ENCODE measurements around the gene ZNF407. TPM values are rescaled to one million over a fixed set of nuclear protein-coding genes. Genes with fewer than 3 reads are reported as not detected.

Gene ZNF407
- total and polyA plus RNA-seq, 7 experiments from 2014 or later: 6.8 to 31.3 (median 27.9) TPM

GRCh38 chr18:74906184-74906583 lies 308.5 kb downstream of the ZNF407 start:
- Mint-ChIP-seq H3K4me3 (no peak overlapping the region), H3K4me1 (peaks cover 0 to 9% (median 0%) of the 10 kb centered on the region in 7 donors), H3K27ac (peak overlapping the region in 1 of 9 donors; percentile 8), H3K36me3 (peaks cover 0 to 27% (median 14%) of the 10 kb centered on the region in 5 donors), H3K9me3 (no peaks in the 10 kb centered on the region), H3K27me3 (no peaks in the 10 kb centered on the region)
- ATAC-seq: no peak
- H3K4me1 ChIP-seq (ENCODE audit: control insufficient read depth in 2 of 2, insufficient read depth in 2 of 2, low read length in 2 of 2): no peaks in the 10 kb centered on the region
- H3K27me3 ChIP-seq (ENCODE audit: control insufficient read depth in 2 of 2, insufficient read depth in 2 of 2, low read length in 2 of 2): no peaks in the 10 kb centered on the region
- H3K9me3 ChIP-seq (ENCODE audit: control insufficient read depth in 2 of 3, low read length in 3 of 3): no peaks in the 10 kb centered on the region
- no peak overlapping the region for H3K4me3 ChIP-seq (ENCODE audit: low read length)
- no peak for DNase-seq
- CTCF ChIA-PET: interaction anchor here (0.6 kb wide), 1 partner anchor 824 kb away, joined by 3 read pairs; no protein-coding TSS in a partner anchor
- H3K27ac ChIP-seq (ENCODE audit: low read depth, low read length): no peak overlapping the region
- H3K36me3 ChIP-seq (ENCODE audit: control insufficient read depth in 2 of 3, insufficient read depth in 3 of 3, low read length in 3 of 3): no peaks in the 10 kb centered on the region
- intact Hi-C loops (cut with micrococcal nuclease): no loop called here
- POLR2A ChIA-PET: interaction anchor here (1.2 kb wide), 1 partner anchor 9 kb away, joined by 4 read pairs; no protein-coding TSS in a partner anchor

GRCh38 chr18:74914052-74914591 lies 316.5 kb downstream of the ZNF407 start:
- H3K4me3 Mint-ChIP-seq: no peak overlapping the region
- ChIA-PET CTCF (no interaction called here), POLR2A (no interaction called here)
- peaks cover 0 to 9% (median 3%) of the 10 kb centered on the region in 5 donors for H3K36me3 Mint-ChIP-seq
- Histone ChIP-seq H3K36me3 (ENCODE audit: control insufficient read depth in 2 of 3, insufficient read depth in 3 of 3, low read length in 3 of 3) (no peaks in the 10 kb centered on the region), H3K9me3 (ENCODE audit: control insufficient read depth in 2 of 3, low read length in 3 of 3) (no peaks in the 10 kb centered on the region), H3K4me1 (ENCODE audit: control insufficient read depth in 2 of 2, insufficient read depth in 2 of 2, low read length in 2 of 2) (no peaks in the 10 kb centered on the region), H3K27ac (ENCODE audit: low read depth, low read length) (no peak overlapping the region), H3K27me3 (ENCODE audit: control insufficient read depth in 2 of 2, insufficient read depth in 2 of 2, low read length in 2 of 2) (no peaks in the 10 kb centered on the region), H3K4me3 (ENCODE audit: low read length) (no peak overlapping the region)
- no peak overlapping the region for H3K27ac Mint-ChIP-seq
- no peaks in the 10 kb centered on the region for H3K27me3 Mint-ChIP-seq
- ATAC-seq (no peak), DNase-seq (no peak)
- H3K4me1 Mint-ChIP-seq: peaks cover 0 to 6% (median 0%) of the 10 kb centered on the region in 7 donors
- intact Hi-C loops (cut with micrococcal nuclease): no loop called here
- H3K9me3 Mint-ChIP-seq: no peaks in the 10 kb centered on the region

GRCh38 chr18:74914648-74915047 lies 317.0 kb downstream of the ZNF407 start:
- Mint-ChIP-seq H3K36me3 (peaks cover 0 to 14% (median 6%) of the 10 kb centered on the region in 5 donors), H3K9me3 (no peaks in the 10 kb centered on the region), H3K27ac (no peak overlapping the region), H3K27me3 (no peaks in the 10 kb centered on the region), H3K4me3 (no peak overlapping the region), H3K4me1 (peaks cover 0 to 11% (median 0%) of the 10 kb centered on the region in 7 donors)
- ChIA-PET POLR2A (no interaction called here), CTCF (no interaction called here)
- no peaks in the 10 kb centered on the region for H3K4me1 ChIP-seq (ENCODE audit: control insufficient read depth in 2 of 2, insufficient read depth in 2 of 2, low read length in 2 of 2)
- H3K27me3 ChIP-seq (ENCODE audit: control insufficient read depth in 2 of 2, insufficient read depth in 2 of 2, low read length in 2 of 2): no peaks in the 10 kb centered on the region
- intact Hi-C loops (cut with micrococcal nuclease): no loop called here
- DNase-seq (no peak), ATAC-seq (no peak)
- no peak overlapping the region for H3K4me3 ChIP-seq (ENCODE audit: low read length)
- H3K9me3 ChIP-seq (ENCODE audit: control insufficient read depth in 2 of 3, low read length in 3 of 3): no peaks in the 10 kb centered on the region
- no peak overlapping the region for H3K27ac ChIP-seq (ENCODE audit: low read depth, low read length)
- no peaks in the 10 kb centered on the region for H3K36me3 ChIP-seq (ENCODE audit: control insufficient read depth in 2 of 3, insufficient read depth in 3 of 3, low read length in 3 of 3)

- Mint-ChIP-seq H3K4me1 (peaks cover 0 to 11% (median 0%) of the 10 kb centered on the region in 7 donors), H3K4me3 (no peak overlapping the region), H3K27me3 (no peaks in the 10 kb centered on the region), H3K27ac (no peak overlapping the region), H3K36me3 (peaks cover 3 to 25% (median 7%) of the 10 kb centered on the region in 5 donors), H3K9me3 (no peaks in the 10 kb centered on the region)
- POLR2A ChIA-PET: no interaction called here
- H3K9me3 ChIP-seq (ENCODE audit: control insufficient read depth in 2 of 3, low read length in 3 of 3): no peaks in the 10 kb centered on the region
- no peaks in the 10 kb centered on the region for H3K27me3 ChIP-seq (ENCODE audit: control insufficient read depth in 2 of 2, insufficient read depth in 2 of 2, low read length in 2 of 2)
- H3K27ac ChIP-seq (ENCODE audit: low read depth, low read length): no peak overlapping the region
- intact Hi-C loops (cut with micrococcal nuclease): no loop called here
- DNase-seq: no peak
- H3K4me1 ChIP-seq (ENCODE audit: control insufficient read depth in 2 of 2, insufficient read depth in 2 of 2, low read length in 2 of 2): no peaks in the 10 kb centered on the region
- no peak for ATAC-seq
- no peak overlapping the region for H3K4me3 ChIP-seq (ENCODE audit: low read length)
- CTCF ChIA-PET: no interaction called here
- H3K36me3 ChIP-seq (ENCODE audit: control insufficient read depth in 2 of 3, insufficient read depth in 3 of 3, low read length in 3 of 3): peaks cover 0 to 14% (median 0%) of the 10 kb centered on the region in 3 experiments
Observed at GRCh38 chr18:74916773-74917393, 319.2 kb downstream of the ZNF407 start.

- Mint-ChIP-seq H3K4me3 (no peak overlapping the region), H3K9me3 (no peaks in the 10 kb centered on the region), H3K36me3 (peaks cover 3 to 28% (median 6%) of the 10 kb centered on the region in 5 donors), H3K27me3 (no peaks in the 10 kb centered on the region), H3K4me1 (peaks cover 0 to 8% (median 0%) of the 10 kb centered on the region in 7 donors), H3K27ac (no peak overlapping the region)
- H3K4me3 ChIP-seq (ENCODE audit: low read length): no peak overlapping the region
- no peaks in the 10 kb centered on the region for H3K9me3 ChIP-seq (ENCODE audit: control insufficient read depth in 2 of 3, low read length in 3 of 3)
- H3K4me1 ChIP-seq (ENCODE audit: control insufficient read depth in 2 of 2, insufficient read depth in 2 of 2, low read length in 2 of 2): no peaks in the 10 kb centered on the region
- intact Hi-C loops (cut with micrococcal nuclease): no loop called here
- no peaks in the 10 kb centered on the region for H3K27me3 ChIP-seq (ENCODE audit: control insufficient read depth in 2 of 2, insufficient read depth in 2 of 2, low read length in 2 of 2)
- ATAC-seq: no peak
- no peak for DNase-seq
- H3K27ac ChIP-seq (ENCODE audit: low read depth, low read length): no peak overlapping the region
- H3K36me3 ChIP-seq (ENCODE audit: control insufficient read depth in 2 of 3, insufficient read depth in 3 of 3, low read length in 3 of 3): peaks cover 0 to 14% (median 0%) of the 10 kb centered on the region in 3 experiments
- POLR2A ChIA-PET: interaction anchor here (1.1 kb wide), 1 partner anchor 9 kb away, joined by 3 read pairs; no protein-coding TSS in a partner anchor
- CTCF ChIA-PET: no interaction called here
Observed at GRCh38 chr18:74918276-74918790, 320.7 kb downstream of the ZNF407 start.

GRCh38 chr18:74921057-74921820 lies 323.6 kb downstream of the ZNF407 start:
- ATAC-seq: no peak
- H3K36me3 Mint-ChIP-seq: peaks cover 3 to 43% (median 6%) of the 10 kb centered on the region in 5 donors
- CTCF ChIA-PET: no interaction called here
- H3K27ac Mint-ChIP-seq: no peak overlapping the region
- Histone ChIP-seq H3K27ac (ENCODE audit: low read depth, low read length) (no peak overlapping the region), H3K4me3 (ENCODE audit: low read length) (no peak overlapping the region), H3K9me3 (ENCODE audit: control insufficient read depth in 2 of 3, low read length in 3 of 3) (no peaks in the 10 kb centered on the region), H3K4me1 (ENCODE audit: control insufficient read depth in 2 of 2, insufficient read depth in 2 of 2, low read length in 2 of 2) (no peaks in the 10 kb centered on the region), H3K36me3 (ENCODE audit: control insufficient read depth in 2 of 3, insufficient read depth in 3 of 3, low read length in 3 of 3) (peaks cover 0 to 14% (median 0%) of the 10 kb centered on the region in 3 experiments), H3K27me3 (ENCODE audit: control insufficient read depth in 2 of 2, insufficient read depth in 2 of 2, low read length in 2 of 2) (no peaks in the 10 kb centered on the region)
- intact Hi-C loops (cut with micrococcal nuclease): no loop called here
- POLR2A ChIA-PET: no interaction called here
- H3K4me3 Mint-ChIP-seq: no peak overlapping the region
- H3K4me1 Mint-ChIP-seq: peaks cover 0 to 5% (median 0%) of the 10 kb centered on the region in 7 donors
- DNase-seq: no peak
- H3K27me3 Mint-ChIP-seq: no peaks in the 10 kb centered on the region
- H3K9me3 Mint-ChIP-seq: no peaks in the 10 kb centered on the region
